CD14-positive monocyte (primary cell): ENCODE results near the gene MAP3K7. TPM values are rescaled to one million over a fixed set of nuclear protein-coding genes. Genes with fewer than 3 reads are reported as not detected.

Experiments
- DNase-seq, 3 donors: peaks; one replicate each; pipeline ENCODE4 v3.0.0-alpha.2; 2011 to 2022
- H2AFZ ChIP-seq: 2 replicates; pipeline ENCODE4 v1.6.0; 2012; ENCODE audit warnings: mild to moderate bottlenecking, low read depth, low read length, inconsistent platforms; ENCODE audit not compliant: insufficient read depth, poor library complexity, severe bottlenecking
- H3K27ac ChIP-seq, 2 donors: 1 replicate in 1 of 2; 2 replicates in 1 of 2; pipeline ENCODE4 v1.5.1; 2012 to 2013; ENCODE audit warnings: low read length in 2 of 2, control low read depth in 1 of 2, inconsistent platforms in 1 of 2, low read depth in 1 of 2, mild to moderate bottlenecking in 1 of 2
- H3K27me3 ChIP-seq, 2 donors: one replicate each; pipeline versions ENCODE4 v1.6.0 to v1.6.1; 2011 to 2013; ENCODE audit warnings: low read length in 2 of 2; ENCODE audit not compliant: control insufficient read depth in 2 of 2, insufficient read depth in 2 of 2
- H3K36me3 ChIP-seq, 2 donors: replicated peaks in 1 of 2; 1 replicate in 1 of 2; 2 replicates in 1 of 2; pipeline versions ENCODE4 v1.5.1 to v1.6.1; 2012 to 2013; ENCODE audit warnings: low read length in 2 of 2, control low read depth in 1 of 2, inconsistent platforms in 1 of 2, mild to moderate bottlenecking in 1 of 2; ENCODE audit not compliant: insufficient read depth in 2 of 2, control insufficient read depth in 1 of 2
- H3K4me1 ChIP-seq, 2 donors: 1 replicate in 1 of 2; 2 replicates in 1 of 2; pipeline versions ENCODE4 v1.5.1 to v1.6.1; 2012 to 2013; ENCODE audit warnings: low read length in 2 of 2, control low read depth in 1 of 2, inconsistent platforms in 1 of 2, mild to moderate bottlenecking in 1 of 2, moderate library complexity in 1 of 2; ENCODE audit not compliant: insufficient read depth in 2 of 2, control insufficient read depth in 1 of 2
- H3K4me2 ChIP-seq: replicated peaks from 2 replicates; pipeline ENCODE3; 2012; ENCODE audit warnings: low read length, moderate library complexity, mild to moderate bottlenecking; ENCODE audit not compliant: poor library complexity, severe bottlenecking; ENCODE audit errors: extremely low read depth
- H3K4me3 ChIP-seq, 3 experiments: fragments of 200-600 bp in 1 of 3; sonication (generic) in 1 of 3; replicated peaks in 1 of 3; 1 replicate in 2 of 3; 2 replicates in 1 of 3; pipeline ENCODE4 v1.5.1; 2011 to 2013; ENCODE audit warnings: low read length in 3 of 3, mild to moderate bottlenecking in 3 of 3, control low read depth in 2 of 3, low read depth in 2 of 3, inconsistent platforms in 1 of 3, moderate library complexity in 1 of 3
- H3K79me2 ChIP-seq: 2 replicates; pipeline ENCODE4 v1.6.0; 2012; ENCODE audit warnings: mild to moderate bottlenecking, control low read depth, inconsistent platforms, low read length, moderate library complexity; ENCODE audit not compliant: insufficient read depth
- H3K9ac ChIP-seq: 2 replicates; pipeline ENCODE4 v1.6.0; 2017; ENCODE audit warnings: low read length, mild to moderate bottlenecking; ENCODE audit not compliant: insufficient read depth, poor library complexity, severe bottlenecking
- H3K9me3 ChIP-seq, 2 donors: replicated peaks in 1 of 2; 1 replicate in 1 of 2; 2 replicates in 1 of 2; pipeline versions ENCODE4 v1.5.1 to v1.6.1; 2012 to 2013; ENCODE audit warnings: low read length in 2 of 2, control low read depth in 1 of 2; ENCODE audit not compliant: control insufficient read depth in 1 of 2, insufficient read depth in 1 of 2
- H4K20me1 ChIP-seq: 2 replicates; pipeline ENCODE4 v1.6.0; 2012; ENCODE audit warnings: mild to moderate bottlenecking, low read length, control low read depth, moderate library complexity; ENCODE audit not compliant: insufficient read depth
- H3K27ac Mint-ChIP-seq, 7 donors: one replicate each; pipeline ENCODE4 v1.8.0; 2020; ENCODE audit warnings: mild to moderate bottlenecking in 7 of 7, mixed read lengths in 7 of 7, moderate library complexity in 6 of 7, inconsistent platforms in 2 of 7
- H3K27me3 Mint-ChIP-seq, 3 donors: one replicate each; pipeline ENCODE4 v1.8.0; 2021 to 2022; ENCODE audit warnings: low read depth in 3 of 3, mild to moderate bottlenecking in 3 of 3, mixed read lengths in 3 of 3, moderate library complexity in 3 of 3, inconsistent platforms in 1 of 3
- H3K36me3 Mint-ChIP-seq, 2 donors: one replicate each; pipeline ENCODE4 v1.8.0; 2020; ENCODE audit warnings: mixed read lengths in 2 of 2, inconsistent platforms in 1 of 2, mild to moderate bottlenecking in 1 of 2
- H3K4me1 Mint-ChIP-seq: one replicate; pipeline ENCODE4 v1.8.0; 2020; ENCODE audit warnings: mild to moderate bottlenecking, mixed read lengths
- H3K4me3 Mint-ChIP-seq, 2 donors: one replicate each; pipeline ENCODE4 v1.8.0; 2020; ENCODE audit warnings: mild to moderate bottlenecking in 2 of 2, mixed read lengths in 2 of 2, moderate library complexity in 1 of 2
- H3K9me3 Mint-ChIP-seq, 7 donors: one replicate each; pipeline ENCODE4 v1.8.0; 2020 to 2022; ENCODE audit warnings: mixed read lengths in 7 of 7, mild to moderate bottlenecking in 6 of 7, moderate library complexity in 6 of 7, inconsistent platforms in 2 of 7
- CTCF ChIP-seq: fragments of 200-600 bp; IDR thresholded peaks from one replicate; pipeline ENCODE4 v1.8.0; 2022; ENCODE audit warnings: antibody characterized with exemption, mild to moderate bottlenecking
- WGBS: methylation state at CpG from one replicate; pipeline ENCODE4 v1.1.5; 2013; ENCODE audit warnings: missing lambda C conversion rate; ENCODE audit not compliant: insufficient coverage; 5-methylcytosine and 5-hydroxymethylcytosine counted together
- intact Hi-C, 2 donors: fragments of 100-400 bp; cut with micrococcal nuclease; formaldehyde crosslinking; loops; one replicate each; pipeline versions ENCODE4 v1.15.0 to v1.15.1; 2023
- polyA plus RNA-seq, 3 donors: library from polyadenylated mRNA; depleted of rRNA in 1 of 3; unstranded in 2 of 3; stranded (reverse) in 1 of 3; fragments of 300-500 nt in 2 of 3; fragments of >200 nt in 1 of 3; fragmentation: Illumina TruSeq in 2 of 3; gene quantifications; 1 replicate in 2 of 3; 2 replicates in 1 of 3; pipeline ENCODE4 v1.2.3, GENCODE V29; 2012 to 2021

The MAP3K7 gene
- polyA plus RNA-seq, 3 donors = 12.4 to 20.0 (median 15.3) TPM

GRCh38 chr6:90488816-90489215, 98.1 kb downstream of the MAP3K7 start:
- Histone ChIP-seq H3K9me3 (no peaks in the 10 kb centered on the region), H3K4me1 (no peaks in the 10 kb centered on the region), H3K27ac (no peak overlapping the region), H3K27me3 (no peaks in the 10 kb centered on the region), H3K36me3 (no peaks in the 10 kb centered on the region), H4K20me1 (no peaks in the 10 kb centered on the region), H3K79me2 (no peaks in the 10 kb centered on the region), H3K9ac (no peak overlapping the region), H3K4me2 (no peak overlapping the region), H3K4me3 (no peak overlapping the region), H2AFZ (no peak overlapping the region)
- DNase-seq = no peak
- intact Hi-C loops = no loop called here
- no peaks in the 10 kb centered on the region for H3K36me3 Mint-ChIP-seq
- no peak overlapping the region for H3K27ac Mint-ChIP-seq
- no peak overlapping the region for H3K4me3 Mint-ChIP-seq
- no peak for TF ChIP-seq CTCF
- peaks cover 3 to 18% (median 11%) of the 10 kb centered on the region in 7 donors for H3K9me3 Mint-ChIP-seq
- peaks cover 5% of the 10 kb centered on the region for H3K4me1 Mint-ChIP-seq
- H3K27me3 Mint-ChIP-seq = peaks cover 0 to 2% (median 1%) of the 10 kb centered on the region in 3 donors

DNA sequence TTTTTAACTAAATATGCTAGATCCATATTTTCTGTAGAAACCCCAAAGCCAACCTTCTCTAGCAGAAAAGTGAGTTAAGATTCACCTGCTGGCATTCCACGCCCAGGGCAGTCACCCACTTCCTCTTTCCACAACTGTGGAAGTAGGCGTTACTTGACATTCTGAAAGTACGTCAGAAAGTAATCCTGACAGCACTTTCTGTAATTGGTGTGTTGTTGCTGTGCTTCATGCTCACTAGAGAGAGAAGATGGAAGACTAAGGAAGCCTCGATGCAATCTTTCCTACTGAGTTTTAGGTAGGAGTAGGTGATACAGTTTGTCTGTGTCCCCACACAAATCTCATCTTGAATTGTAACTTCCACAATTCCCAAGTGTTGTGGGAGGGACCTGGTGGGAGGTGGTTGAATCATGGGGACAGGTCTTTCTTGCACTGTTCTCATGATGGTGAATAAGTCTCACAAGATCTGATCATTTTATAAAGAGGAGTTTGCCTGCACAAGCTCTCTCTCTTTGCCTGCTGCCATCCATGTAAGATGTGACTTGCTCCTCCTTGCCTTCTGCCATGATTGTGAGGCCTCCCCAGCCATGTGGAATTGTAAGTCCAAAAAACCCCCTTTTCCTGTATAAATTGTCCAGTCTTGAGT, 101.1 kb downstream of the MAP3K7 start:
- no CpG with 5 or more reads among the region's 4 CpGs for WGBS
- Histone ChIP-seq H3K4me3 (no peak overlapping the region), H3K27me3 (no peaks in the 10 kb centered on the region), H2AFZ (no peak overlapping the region), H3K4me1 (no peaks in the 10 kb centered on the region), H3K36me3 (no peaks in the 10 kb centered on the region), H3K9me3 (peaks cover 0 to 13% of the 10 kb centered on the region in 2 donors), H3K79me2 (no peaks in the 10 kb centered on the region), H3K27ac (no peak overlapping the region), H3K4me2 (no peak overlapping the region), H3K9ac (no peak overlapping the region), H4K20me1 (no peaks in the 10 kb centered on the region)
- H3K27me3 Mint-ChIP-seq = peaks cover 0 to 3% (median 2%) of the 10 kb centered on the region in 3 donors
- intact Hi-C loops = no loop called here
- no peaks in the 10 kb centered on the region for H3K4me1 Mint-ChIP-seq
- TF ChIP-seq CTCF = no peak
- H3K36me3 Mint-ChIP-seq = no peaks in the 10 kb centered on the region
- H3K4me3 Mint-ChIP-seq = no peak overlapping the region
- H3K27ac Mint-ChIP-seq = peak overlapping the region in 2 of 7 donors; percentile 23 to 59
- peaks cover 6 to 29% (median 24%) of the 10 kb centered on the region in 7 donors for H3K9me3 Mint-ChIP-seq
- peak in 2 of 3 donors; percentile 1 to 14 for DNase-seq
